ENCODE measurements around the gene ADGRG3. TPM values are rescaled to one million over a fixed set of nuclear protein-coding genes. Genes with fewer than 3 reads are reported as not detected.

Gene ADGRG3
- polyA plus RNA-seq, 3 donors, result 0.08 to 0.16 TPM; not detected in 1

GRCh38 chr16:57730771-57731730, 62.9 kb downstream of the ADGRG3 start:
- DNase-seq (ENCODE audit: low read depth in 3 of 3, low spot score in 2 of 3), result no peak

GRCh38 chr16:57732037-57732436, 63.9 kb downstream of the ADGRG3 start:
- DNase-seq (ENCODE audit: low read depth in 3 of 3, low spot score in 2 of 3), result no peak

GRCh38 chr16:57732714-57733113, 64.6 kb downstream of the ADGRG3 start:
- no peak for DNase-seq (ENCODE audit: low read depth in 3 of 3, low spot score in 2 of 3)

- DNase-seq (ENCODE audit: low read depth in 3 of 3, low spot score in 2 of 3), result no peak
Measured at GRCh38 chr16:57734308-57734924, 66.3 kb downstream of the ADGRG3 start.

GRCh38 chr16:57734925-57735754, 67.0 kb downstream of the ADGRG3 start:
- DNase-seq (ENCODE audit: low read depth in 3 of 3, low spot score in 2 of 3), result peak; percentile 100

GRCh38 chr16:57735755-57736418, 67.8 kb downstream of the ADGRG3 start, which contains the start of gene KATNB1:
TSS of gene KATNB1 (plus strand) at chr16:57735770. CDS start at chr16:57737244, 1,474 bp downstream.
- DNase-seq (ENCODE audit: low read depth in 3 of 3, low spot score in 2 of 3), result no peak

- DNase-seq (ENCODE audit: low read depth in 3 of 3, low spot score in 2 of 3), result peak; percentile 50 to 55 (median 53)
Measured at GRCh38 chr16:57736419-57737351, 68.6 kb downstream of the ADGRG3 start.

- no peak for DNase-seq (ENCODE audit: low read depth in 3 of 3, low spot score in 2 of 3)
Measured at GRCh38 chr16:57738844-57739243, 70.7 kb downstream of the ADGRG3 start.

Other genes starting within 250 kb of the ADGRG3 start
- 100 to 1,000 TPM in 2 of 3 donors, 10 to 100 TPM in 1; 96.5 to 105 (median 103) TPM for gene CIAPIN1, start 220.9 kb upstream of the ADGRG3 start, polyA plus RNA-seq (ENCODE audit: insufficient read length in 3 of 3)
- gene COQ9, start 220.8 kb upstream of the ADGRG3 start, polyA plus RNA-seq (ENCODE audit: insufficient read length in 3 of 3), result 100 to 1,000 TPM in 2 of 3 donors, 10 to 100 TPM in 1; 97.3 to 101 (median 100) TPM
- gene POLR2C, start 205.6 kb upstream of the ADGRG3 start, polyA plus RNA-seq (ENCODE audit: insufficient read length in 3 of 3), result 10 to 100 TPM; 84.9 to 89.8 (median 88.0) TPM
- gene DOK4, start 181.8 kb upstream of the ADGRG3 start, polyA plus RNA-seq (ENCODE audit: insufficient read length in 3 of 3), result 10 to 100 TPM; 27.4 to 35.1 (median 32.3) TPM
- 10 to 100 TPM; 12.0 to 17.7 (median 14.3) TPM for gene CCDC102A, start 131.7 kb upstream of the ADGRG3 start, polyA plus RNA-seq (ENCODE audit: insufficient read length in 3 of 3)
- 1 to 10 TPM in 2 of 3 donors, under 1 TPM in 1; 0.87 to 1.2 (median 1.1) TPM for gene ADGRG5, start 125.7 kb upstream of the ADGRG3 start, polyA plus RNA-seq (ENCODE audit: insufficient read length in 3 of 3)
- 10 to 100 TPM; 68.7 to 76.1 (median 75.6) TPM for gene ADGRG1, start 39.7 kb upstream of the ADGRG3 start, polyA plus RNA-seq (ENCODE audit: insufficient read length in 3 of 3)
- gene DRC7, start 26.5 kb downstream of the ADGRG3 start, polyA plus RNA-seq (ENCODE audit: insufficient read length in 3 of 3), result 1 to 10 TPM; 2.3 to 3.9 (median 2.8) TPM
- gene KATNB1, start 67.5 kb downstream of the ADGRG3 start, polyA plus RNA-seq (ENCODE audit: insufficient read length in 3 of 3), result 10 to 100 TPM; 19.9 to 20.1 (median 20.1) TPM
- gene KIFC3, start 134.2 kb downstream of the ADGRG3 start, polyA plus RNA-seq (ENCODE audit: insufficient read length in 3 of 3), result 10 to 100 TPM; 41.7 to 49.0 (median 42.4) TPM